Epithelial cell of esophagus (primary cell): Measurements from ENCODE around the gene FUT6.

Experiments used
- DNase-seq: peaks from one replicate; pipeline ENCODE4 v3.0.0; 2010; ENCODE audit warnings: low read depth
- H3K4me3 ChIP-seq: 2 replicates; pipeline ENCODE4 v1.5.1; 2011; ENCODE audit warnings: mild to moderate bottlenecking, low read length, control low read depth
- TF ChIP-seq, protein P1 (sequence below): IDR thresholded peaks from 2 replicates; pipeline ENCODE4 v1.5.1; 2011; ENCODE audit warnings: low read depth, mild to moderate bottlenecking, low read length, control low read depth, inconsistent platforms; ENCODE audit not compliant: insufficient read depth; ENCODE audit errors: missing control alignments

Gene FUT6

DNA sequence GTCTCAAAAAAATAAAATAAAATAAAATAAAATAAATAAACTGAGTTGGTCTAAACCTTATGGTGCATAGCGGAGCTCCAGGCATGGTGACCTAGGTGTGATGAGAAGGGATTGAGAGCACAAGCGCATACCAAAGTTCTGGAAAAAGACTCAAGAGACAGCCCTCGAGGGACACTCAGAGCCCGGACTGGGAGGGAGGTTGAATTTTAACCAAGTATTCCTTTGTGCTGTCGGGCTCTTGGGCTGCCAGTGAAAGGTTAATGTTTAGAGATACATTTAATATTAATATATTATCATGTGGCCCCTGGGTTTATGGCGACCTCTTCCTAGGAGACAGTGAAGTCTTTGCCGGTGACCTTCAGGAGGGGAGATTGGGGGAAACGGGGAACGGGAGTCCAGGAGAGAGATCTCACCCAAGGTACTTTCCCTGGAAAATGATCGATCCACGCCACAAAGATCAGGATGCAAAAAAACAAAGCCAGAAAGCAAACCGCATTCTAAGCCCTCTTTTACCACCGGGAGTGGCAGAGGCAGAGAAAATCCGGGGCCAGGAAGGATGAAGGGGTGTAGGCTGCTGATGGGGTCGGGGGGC lies 1.6 kb downstream of the FUT6 start:
- no peak overlapping the region for H3K4me3 ChIP-seq
- TF ChIP-seq, protein P1, sequence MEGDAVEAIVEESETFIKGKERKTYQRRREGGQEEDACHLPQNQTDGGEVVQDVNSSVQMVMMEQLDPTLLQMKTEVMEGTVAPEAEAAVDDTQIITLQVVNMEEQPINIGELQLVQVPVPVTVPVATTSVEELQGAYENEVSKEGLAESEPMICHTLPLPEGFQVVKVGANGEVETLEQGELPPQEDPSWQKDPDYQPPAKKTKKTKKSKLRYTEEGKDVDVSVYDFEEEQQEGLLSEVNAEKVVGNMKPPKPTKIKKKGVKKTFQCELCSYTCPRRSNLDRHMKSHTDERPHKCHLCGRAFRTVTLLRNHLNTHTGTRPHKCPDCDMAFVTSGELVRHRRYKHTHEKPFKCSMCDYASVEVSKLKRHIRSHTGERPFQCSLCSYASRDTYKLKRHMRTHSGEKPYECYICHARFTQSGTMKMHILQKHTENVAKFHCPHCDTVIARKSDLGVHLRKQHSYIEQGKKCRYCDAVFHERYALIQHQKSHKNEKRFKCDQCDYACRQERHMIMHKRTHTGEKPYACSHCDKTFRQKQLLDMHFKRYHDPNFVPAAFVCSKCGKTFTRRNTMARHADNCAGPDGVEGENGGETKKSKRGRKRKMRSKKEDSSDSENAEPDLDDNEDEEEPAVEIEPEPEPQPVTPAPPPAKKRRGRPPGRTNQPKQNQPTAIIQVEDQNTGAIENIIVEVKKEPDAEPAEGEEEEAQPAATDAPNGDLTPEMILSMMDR = no peak
- no peak for DNase-seq

DNA sequence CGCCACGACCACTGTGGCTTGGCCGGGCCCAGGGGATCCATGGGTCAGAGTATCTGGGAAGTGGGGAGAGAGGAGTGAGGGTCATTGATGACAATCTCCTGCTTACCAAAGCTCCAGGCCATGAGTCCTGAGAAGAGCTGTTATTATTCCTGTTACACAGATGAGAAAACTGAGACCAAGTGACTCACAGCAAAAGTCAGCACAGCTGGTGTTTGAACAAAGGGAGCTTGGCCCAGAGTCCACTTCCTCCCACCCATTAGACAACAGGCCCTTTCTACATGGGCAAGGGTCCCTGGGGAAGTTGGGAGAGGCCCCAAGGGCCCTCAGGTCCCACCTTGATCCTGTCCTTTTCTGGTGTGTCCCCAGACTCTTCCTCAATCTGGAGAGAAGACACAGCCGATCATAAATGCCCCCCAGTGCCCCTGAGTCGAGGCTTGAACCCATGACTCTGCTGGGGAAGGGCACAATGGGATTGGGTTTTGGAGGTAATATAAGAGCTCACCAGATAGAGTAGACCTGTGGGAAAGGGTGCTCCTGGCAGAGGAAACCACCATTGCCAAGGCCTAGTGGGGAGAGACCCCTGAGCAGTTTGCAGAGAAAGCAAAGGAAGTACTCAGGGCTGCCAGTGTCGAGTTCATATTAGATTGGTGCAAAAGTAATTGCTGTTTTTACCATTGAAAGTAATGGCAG lies 6.8 kb downstream of the FUT6 start:
- TF ChIP-seq, protein P1 = no peak
- no peak overlapping the region for H3K4me3 ChIP-seq
- no peak for DNase-seq

DNA sequence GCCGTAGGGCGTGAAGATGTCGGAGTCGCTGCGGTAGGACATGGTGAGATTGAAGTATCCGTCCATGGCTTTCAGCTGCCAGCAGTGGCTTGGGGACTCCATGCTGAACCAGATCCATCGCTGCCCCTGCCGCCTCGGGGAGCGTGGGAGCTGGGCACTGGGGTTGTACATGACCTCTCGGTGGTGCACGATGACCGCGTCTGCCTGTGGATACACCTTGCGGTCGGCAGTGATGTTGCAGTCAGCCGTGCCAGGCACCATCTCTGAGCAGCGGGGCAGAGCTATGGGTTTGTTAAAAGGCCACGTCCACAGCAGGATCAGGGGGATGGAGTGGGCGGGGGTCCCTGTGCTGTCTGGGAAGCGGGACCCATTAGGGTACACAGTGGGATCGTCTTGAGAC lies 7.4 kb downstream of the FUT6 start:
- TF ChIP-seq, protein P1 = no peak
- H3K4me3 ChIP-seq = no peak overlapping the region
- DNase-seq = no peak

DNA sequence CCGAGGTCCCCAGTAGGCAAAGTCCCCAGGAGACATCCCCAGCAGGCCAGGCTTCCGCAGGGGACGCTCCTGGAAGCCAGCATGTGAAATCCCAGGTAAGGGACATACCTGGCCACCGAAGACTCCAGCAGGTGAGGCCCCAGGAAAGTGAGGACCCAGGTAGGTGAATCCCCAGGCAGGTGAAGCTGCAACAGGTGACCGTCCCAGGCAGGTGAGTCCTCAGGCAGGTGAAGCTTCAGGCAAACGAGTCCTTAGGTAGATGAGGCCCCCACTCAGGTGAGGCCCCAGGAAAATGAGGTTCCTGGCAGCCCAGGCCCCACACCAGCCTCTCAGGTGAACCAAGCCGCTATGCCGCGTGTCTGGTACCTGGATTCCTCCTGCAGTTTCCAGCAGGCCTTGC lies 8.3 kb downstream of the FUT6 start:
- no peak overlapping the region for H3K4me3 ChIP-seq
- DNase-seq = no peak
- TF ChIP-seq, protein P1 = no peak

DNA sequence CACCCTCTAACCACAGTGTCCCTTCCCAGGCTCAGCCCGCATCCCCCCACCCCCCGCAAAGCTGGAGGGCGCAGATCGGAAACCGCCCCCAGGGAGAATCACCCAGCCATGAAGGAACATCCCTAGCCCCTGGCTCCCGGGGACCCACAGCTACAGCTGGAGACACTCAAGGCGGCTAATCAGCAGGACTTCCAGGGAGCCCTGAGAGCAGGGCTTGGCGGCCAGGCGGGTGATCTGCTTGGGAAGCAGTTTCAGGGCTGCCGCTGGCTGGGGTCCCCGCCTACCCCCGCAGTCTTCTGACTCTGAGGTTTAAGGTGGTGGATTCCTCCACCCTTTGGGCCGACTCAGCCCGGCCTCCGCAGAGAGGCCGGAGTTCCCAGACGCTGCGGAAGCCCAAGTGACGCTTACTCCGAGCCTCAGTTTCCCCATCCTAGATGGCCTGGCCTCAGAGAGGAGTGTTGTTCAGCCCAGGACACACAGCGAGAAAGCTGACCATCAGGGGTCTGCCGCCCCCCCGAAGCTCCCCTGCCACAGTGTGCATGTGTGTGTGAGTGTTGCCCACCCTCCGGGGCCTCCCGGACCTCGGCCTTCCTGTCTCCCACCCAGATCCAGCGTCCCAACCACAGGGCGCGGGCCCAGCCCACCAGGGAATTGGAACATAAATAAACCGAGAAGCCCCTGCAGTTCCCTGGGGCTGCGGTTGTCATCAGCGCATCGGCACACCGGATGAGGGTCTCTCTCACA lies 9.8 kb downstream of the FUT6 start:
- no peak for DNase-seq
- H3K4me3 ChIP-seq = no peak overlapping the region
- TF ChIP-seq, protein P1 = no peak

DNA sequence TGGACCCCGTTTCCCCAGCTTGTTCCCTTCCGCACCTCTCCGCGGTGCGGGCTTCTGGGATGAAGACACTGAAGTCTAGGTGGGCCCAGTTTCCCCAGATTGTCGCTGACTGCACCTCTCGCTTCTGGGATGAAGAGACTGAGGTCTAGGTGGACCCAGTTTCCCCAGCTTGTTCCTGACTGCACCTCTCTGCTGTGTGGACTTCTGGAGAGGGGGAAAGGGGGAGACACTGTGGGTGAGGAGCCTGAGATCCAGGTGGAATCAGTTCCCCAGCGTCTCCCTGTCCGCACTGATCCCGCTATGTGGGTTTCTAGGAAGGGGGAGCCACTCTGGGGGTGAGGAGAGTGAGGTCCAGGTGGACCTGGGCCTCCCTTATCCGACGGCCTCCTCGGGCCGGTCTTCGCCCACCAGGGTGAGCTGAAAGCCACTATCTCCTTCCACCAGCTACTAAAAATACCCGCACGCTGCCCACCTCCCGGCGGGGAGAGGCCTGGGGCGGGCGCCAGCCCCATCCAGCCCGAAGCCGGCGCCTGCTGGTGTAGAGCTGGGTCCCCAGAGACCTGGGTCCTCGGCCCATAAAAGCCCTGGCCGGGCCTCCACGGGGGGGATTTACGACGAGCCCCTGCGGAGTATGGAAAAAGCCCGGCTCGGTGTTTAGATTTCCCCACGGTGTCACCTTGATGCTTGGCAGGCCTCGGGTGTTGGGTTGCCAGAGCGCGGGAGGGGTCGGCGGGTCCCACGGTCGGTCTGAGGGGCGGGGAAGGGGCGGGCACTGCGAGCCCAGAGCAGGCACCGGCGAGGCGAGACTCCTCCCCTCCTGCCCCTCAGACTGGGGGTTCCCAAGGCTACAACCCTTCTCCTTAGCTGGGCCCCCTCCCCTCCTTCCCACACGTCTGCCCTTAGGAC lies 10.6 kb downstream of the FUT6 start:
- no peak for DNase-seq
- H3K4me3 ChIP-seq = peak overlapping the region; percentile 92
- TF ChIP-seq, protein P1 = no peak
